Tibial nerve (tissue), 4 donors: ENCODE measurements around the gene TLDC2. TPM values are rescaled to one million over a fixed set of nuclear protein-coding genes. Genes with fewer than 3 reads are reported as not detected.

Experiments used
- DNase-seq, 2 donors: peaks; one replicate each; pipeline ENCODE4 v3.0.0-alpha.2; 2019; ENCODE audit warnings: low spot score in 2 of 2
- H3K27ac ChIP-seq, 4 donors: fragments of 200-600 bp; sonication (generic) in 3 of 4; one replicate each; pipeline ENCODE4 v1.5.1; 2017 to 2019; ENCODE audit warnings: mild to moderate bottlenecking in 1 of 4
- H3K27me3 ChIP-seq, 2 donors: fragments of 200-600 bp; sonication (generic) in 1 of 2; one replicate each; pipeline versions ENCODE4 v1.5.1 to v1.6.0; 2017 to 2019
- H3K36me3 ChIP-seq, 3 donors: fragments of 200-600 bp; sonication (generic); one replicate each; pipeline ENCODE4 v1.5.1; 2018 to 2019
- H3K4me1 ChIP-seq, 4 donors: fragments of 200-600 bp; sonication (generic) in 3 of 4; one replicate each; pipeline ENCODE4 v1.5.1; 2017 to 2019
- H3K4me3 ChIP-seq, 4 donors: fragments of 200-600 bp; sonication (generic) in 3 of 4; one replicate each; pipeline ENCODE4 v1.5.1; 2017 to 2019; ENCODE audit warnings: mild to moderate bottlenecking in 1 of 4, moderate library complexity in 1 of 4
- H3K9me3 ChIP-seq, 4 donors: fragments of 200-600 bp; sonication (generic) in 3 of 4; one replicate each; pipeline ENCODE4 v1.5.1; 2017 to 2019
- CTCF ChIP-seq, 5 experiments: fragments of 200-600 bp in 3 of 5; fragments of 450-650 bp in 2 of 5; sonication (generic) in 3 of 5; IDR thresholded peaks; one replicate each; pipeline ENCODE4 v1.5.1; 2016 to 2019; ENCODE audit warnings: antibody characterized with exemption in 5 of 5, mild to moderate bottlenecking in 3 of 5, moderate library complexity in 2 of 5
- EP300 ChIP-seq, 2 donors: sonication (generic); formaldehyde crosslinking; IDR thresholded peaks; one replicate each; pipeline ENCODE4 v1.6.1; 2017; ENCODE audit warnings: antibody characterized with exemption in 2 of 2, mild to moderate bottlenecking in 1 of 2
- POLR2A ChIP-seq, 2 donors: fragments of 450-650 bp; IDR thresholded peaks; one replicate each; pipeline ENCODE4 v1.6.1; 2017; ENCODE audit warnings: antibody characterized with exemption in 2 of 2, mild to moderate bottlenecking in 2 of 2, moderate library complexity in 2 of 2
- WGBS, 2 donors: methylation state at CpG; one replicate each; pipeline ENCODE4 v1.1.5; 2018; 5-methylcytosine and 5-hydroxymethylcytosine counted together
- total RNA-seq, 4 donors: library from RNA; depleted of rRNA; stranded (reverse); fragments of >200 nt; gene quantifications; one replicate each; pipeline ENCODE4 v1.1.0, GENCODE V29; 2016

TLDC2 gene
- total RNA-seq, 4 donors from 2014 or later = not detected

- no peak overlapping the region for H3K4me3 ChIP-seq
- no peaks in the 10 kb centered on the region for H3K9me3 ChIP-seq
- no peak for TF ChIP-seq CTCF (IDR thresholded peaks at IDR 0.05)
- TF ChIP-seq EP300 (IDR thresholded peaks at IDR 0.05) = no peak
- TF ChIP-seq POLR2A (IDR thresholded peaks at IDR 0.05) = no peak
- H3K27ac ChIP-seq = peak overlapping the region; percentile 83 to 97 (median 94)
- no peaks in the 10 kb centered on the region for H3K27me3 ChIP-seq
- peaks cover 8 to 87% (median 62%) of the 10 kb centered on the region in 4 donors for H3K4me1 ChIP-seq
- peaks cover 0 to 22% (median 0%) of the 10 kb centered on the region in 3 donors for H3K36me3 ChIP-seq
- 16 to 22% methylated on average over 7 of the region's 7 CpGs for WGBS, 2 donors
- no peak for DNase-seq
Measured at GRCh38 chr20:36832791-36833190, 43.1 kb upstream of the TLDC2 start.

GRCh38 chr20:36833275-36834020, 42.5 kb upstream of the TLDC2 start:
- WGBS, 2 donors = 29 to 35% methylated on average over 19 of the region's 19 CpGs
- Histone ChIP-seq H3K4me3 (no peak overlapping the region), H3K4me1 (peaks cover 8 to 81% (median 62%) of the 10 kb centered on the region in 4 donors), H3K27me3 (no peaks in the 10 kb centered on the region), H3K27ac (peak overlapping the region; percentile 83 to 97 (median 94)), H3K9me3 (no peaks in the 10 kb centered on the region), H3K36me3 (peaks cover 0 to 22% (median 0%) of the 10 kb centered on the region in 3 donors)
- DNase-seq = no peak
- TF ChIP-seq CTCF (IDR thresholded peaks at IDR 0.05) (no peak), EP300 (IDR thresholded peaks at IDR 0.05) (no peak), POLR2A (IDR thresholded peaks at IDR 0.05) (no peak)

GRCh38 chr20:36835025-36835424, 40.9 kb upstream of the TLDC2 start:
- peak overlapping the region; percentile 83 to 97 (median 94) for H3K27ac ChIP-seq
- H3K36me3 ChIP-seq = peaks cover 0 to 26% (median 0%) of the 10 kb centered on the region in 3 donors
- peaks cover 8 to 73% (median 61%) of the 10 kb centered on the region in 4 donors for H3K4me1 ChIP-seq
- H3K27me3 ChIP-seq = no peaks in the 10 kb centered on the region
- WGBS, 2 donors = 56 to 60% methylated on average over 5 of the region's 5 CpGs
- no peaks in the 10 kb centered on the region for H3K9me3 ChIP-seq
- H3K4me3 ChIP-seq = peak overlapping the region in 3 of 4 donors; percentile 13 to 30 (median 28)
- TF ChIP-seq CTCF (IDR thresholded peaks at IDR 0.05) (no peak), EP300 (IDR thresholded peaks at IDR 0.05) (no peak), POLR2A (IDR thresholded peaks at IDR 0.05) (no peak)
- DNase-seq = no peak

- Histone ChIP-seq H3K27me3 (no peaks in the 10 kb centered on the region), H3K4me3 (peak overlapping the region in 3 of 4 donors; percentile 13 to 30 (median 28)), H3K27ac (peak overlapping the region; percentile 83 to 97 (median 94)), H3K4me1 (peaks cover 8 to 67% (median 58%) of the 10 kb centered on the region in 4 donors), H3K9me3 (no peaks in the 10 kb centered on the region), H3K36me3 (peaks cover 0 to 26% (median 0%) of the 10 kb centered on the region in 3 donors)
- TF ChIP-seq EP300 (IDR thresholded peaks at IDR 0.05) = peak in 1 of 2 donors; percentile 91
- peak in 1 of 5 experiments; percentile 14 for TF ChIP-seq CTCF (IDR thresholded peaks at IDR 0.05)
- TF ChIP-seq POLR2A (IDR thresholded peaks at IDR 0.05) = peak; percentile 31 to 80
- DNase-seq = peak; percentile 86 to 88
- WGBS, 2 donors = 3 to 4% methylated on average over 27 of the region's 28 CpGs
Measured at GRCh38 chr20:36835453-36836198, 40.3 kb upstream of the TLDC2 start.
